Measurements from ENCODE around the gene SCFD2. TPM values are rescaled to one million over a fixed set of nuclear protein-coding genes. Genes with fewer than 3 reads are reported as not detected.
A peak's percentile ranks its signal among the peaks of the same experiment; 100 is the strongest.

Gene SCFD2
- total and polyA plus RNA-seq, 9 donors: 5.1 to 42.1 (median 13.5) TPM

DNA sequence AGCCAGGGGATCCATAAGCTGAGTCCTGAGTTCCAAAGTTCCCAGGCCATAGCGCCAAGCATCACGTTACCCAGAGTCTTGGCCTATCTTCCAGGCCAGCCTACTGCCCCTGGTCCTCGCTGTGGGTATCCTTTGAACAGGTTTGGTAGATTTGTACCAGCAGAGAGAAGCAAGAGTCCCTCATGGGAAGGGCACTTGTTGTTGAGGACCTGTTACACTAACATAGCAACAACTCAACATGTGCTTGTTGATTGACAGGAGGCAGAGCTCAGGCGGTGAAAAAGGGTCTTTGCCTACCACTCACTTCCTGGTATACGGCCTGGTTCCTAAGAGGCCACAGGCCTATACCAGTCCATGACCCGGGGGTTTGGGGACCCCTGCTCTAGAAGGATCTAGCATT lies 365.3 kb downstream of the SCFD2 start:
- TF ChIP-seq EP300 (IDR thresholded peaks at IDR 0.05): no peak
- no peak for DNase-seq
- intact Hi-C loops (cut with DNase I): no loop called here
- WGBS, 3 donors: 92 to 96% (median 94%) methylated on average over 6 of the region's 6 CpGs
- Histone ChIP-seq H3K36me3 (no peaks in the 10 kb centered on the region), H3K4me3 (no peak overlapping the region), H3K4me1 (ENCODE audit: insufficient read depth) (peaks cover 23% of the 10 kb centered on the region), H3K27ac (no peak overlapping the region), H3K27me3 (no peaks in the 10 kb centered on the region), H3K9me3 (no peaks in the 10 kb centered on the region)

DNA sequence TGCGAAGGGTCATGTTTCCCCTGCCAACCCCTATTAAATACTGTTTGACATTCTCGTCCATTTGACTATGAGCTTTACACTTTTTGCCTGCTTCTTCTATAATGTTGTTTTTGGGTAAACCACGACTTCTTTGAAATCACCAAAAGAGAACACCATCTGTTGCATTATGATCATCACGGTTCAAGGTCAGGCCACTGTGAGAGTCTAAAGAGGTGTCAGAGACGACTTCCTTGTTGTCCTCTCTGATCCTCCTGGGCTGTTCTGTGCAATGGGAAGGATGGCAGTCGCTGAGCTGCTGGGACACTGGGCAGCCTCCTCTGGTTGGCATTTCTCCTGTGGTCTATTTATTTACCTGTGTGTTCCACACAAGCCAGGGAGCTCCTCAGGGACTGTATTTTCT lies 366.2 kb downstream of the SCFD2 start:
- Histone ChIP-seq H3K4me1 (ENCODE audit: insufficient read depth) (peaks cover 28% of the 10 kb centered on the region), H3K4me3 (no peak overlapping the region), H3K27me3 (no peaks in the 10 kb centered on the region), H3K27ac (no peak overlapping the region), H3K9me3 (no peaks in the 10 kb centered on the region), H3K36me3 (no peaks in the 10 kb centered on the region)
- TF ChIP-seq, protein P1, sequence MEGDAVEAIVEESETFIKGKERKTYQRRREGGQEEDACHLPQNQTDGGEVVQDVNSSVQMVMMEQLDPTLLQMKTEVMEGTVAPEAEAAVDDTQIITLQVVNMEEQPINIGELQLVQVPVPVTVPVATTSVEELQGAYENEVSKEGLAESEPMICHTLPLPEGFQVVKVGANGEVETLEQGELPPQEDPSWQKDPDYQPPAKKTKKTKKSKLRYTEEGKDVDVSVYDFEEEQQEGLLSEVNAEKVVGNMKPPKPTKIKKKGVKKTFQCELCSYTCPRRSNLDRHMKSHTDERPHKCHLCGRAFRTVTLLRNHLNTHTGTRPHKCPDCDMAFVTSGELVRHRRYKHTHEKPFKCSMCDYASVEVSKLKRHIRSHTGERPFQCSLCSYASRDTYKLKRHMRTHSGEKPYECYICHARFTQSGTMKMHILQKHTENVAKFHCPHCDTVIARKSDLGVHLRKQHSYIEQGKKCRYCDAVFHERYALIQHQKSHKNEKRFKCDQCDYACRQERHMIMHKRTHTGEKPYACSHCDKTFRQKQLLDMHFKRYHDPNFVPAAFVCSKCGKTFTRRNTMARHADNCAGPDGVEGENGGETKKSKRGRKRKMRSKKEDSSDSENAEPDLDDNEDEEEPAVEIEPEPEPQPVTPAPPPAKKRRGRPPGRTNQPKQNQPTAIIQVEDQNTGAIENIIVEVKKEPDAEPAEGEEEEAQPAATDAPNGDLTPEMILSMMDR (IDR thresholded peaks at IDR 0.05): no peak
- no peak for TF ChIP-seq POLR2A (IDR thresholded peaks at IDR 0.05)
- no peak for TF ChIP-seq EP300 (IDR thresholded peaks at IDR 0.05)
- intact Hi-C loops (cut with DNase I): loop anchor here in 2 of 4 donors (5.0 kb wide), 2 partner anchors 1228 to 1233 kb away; partner anchors contain the start of gene PDGFRA (in 1 of the 2)
- DNase-seq: no peak
- 44 to 63% (median 52%) methylated on average over 6 of the region's 6 CpGs for WGBS, 3 donors

GRCh38 chr4:52998413-52998812 lies 367.4 kb downstream of the SCFD2 start:
- H3K27ac ChIP-seq: peak overlapping the region; percentile 55 to 63
- no peaks in the 10 kb centered on the region for H3K36me3 ChIP-seq
- WGBS, 3 donors: 74 to 89% (median 81%) methylated on average over 3 of the region's 3 CpGs
- no peaks in the 10 kb centered on the region for H3K27me3 ChIP-seq
- H3K4me1 ChIP-seq (ENCODE audit: insufficient read depth): peaks cover 35% of the 10 kb centered on the region
- DNase-seq: no peak
- no peak overlapping the region for H3K4me3 ChIP-seq
- no peak for TF ChIP-seq EP300 (IDR thresholded peaks at IDR 0.05)
- no peak for TF ChIP-seq POLR2A (IDR thresholded peaks at IDR 0.05)
- TF ChIP-seq, protein P1 (IDR thresholded peaks at IDR 0.05): no peak
- H3K9me3 ChIP-seq: no peaks in the 10 kb centered on the region
- intact Hi-C loops (cut with DNase I): loop anchor here in 2 of 4 donors (5.0 kb wide), 2 partner anchors 1229 to 1234 kb away; partner anchors contain the start of gene PDGFRA (in 1 of the 2)

- WGBS, 3 donors: 9 to 27% (median 23%) methylated on average over 3 of the region's 3 CpGs
Measured at GRCh38 chr4:52997132-52997416, 368.8 kb downstream of the SCFD2 start.

DNA sequence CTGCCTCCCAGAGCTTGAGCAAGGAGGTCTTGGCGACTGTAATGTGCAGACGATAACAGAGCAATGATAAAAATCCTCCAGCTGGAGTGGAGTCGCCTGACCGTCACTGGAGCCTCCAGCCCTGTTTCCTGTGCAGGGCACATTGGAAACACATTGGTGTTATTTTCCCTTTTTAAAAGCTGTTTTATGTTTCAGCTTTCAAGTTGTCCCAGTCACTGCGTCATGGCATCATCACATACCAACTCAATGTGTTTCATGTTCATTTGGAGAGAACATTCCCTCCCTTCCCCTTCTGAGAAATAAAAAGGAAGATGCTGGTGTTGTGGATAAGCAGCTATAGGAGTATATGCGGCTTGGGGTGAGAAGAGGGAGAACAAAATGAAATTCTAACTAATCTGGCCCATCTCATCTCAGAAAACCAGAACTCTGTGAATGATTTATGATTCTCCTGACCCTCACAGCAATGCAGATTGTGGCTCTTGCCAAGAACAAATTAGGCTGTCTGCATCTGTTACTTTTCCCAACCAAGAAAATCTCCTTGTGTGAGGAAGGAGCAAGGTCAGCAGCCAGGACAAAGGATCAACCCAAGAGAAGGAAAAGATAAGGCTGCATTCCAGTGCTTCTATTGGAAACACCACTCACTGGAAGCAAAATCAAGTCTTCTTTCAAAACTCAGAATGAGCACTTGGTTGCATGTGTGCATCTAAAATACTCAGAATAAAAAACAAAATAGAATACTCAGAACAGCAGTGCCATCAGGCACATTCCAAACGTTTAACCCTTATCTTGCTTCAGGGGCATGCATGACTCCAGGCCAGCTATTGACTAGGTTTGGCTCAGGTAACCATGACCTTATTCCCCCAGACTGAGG lies 369.4 kb downstream of the SCFD2 start:
- Histone ChIP-seq H3K4me3 (no peak overlapping the region), H3K27ac (peak overlapping the region; percentile 63)
- peak; percentile 41 to 80 (median 76) for DNase-seq

More at GRCh38 chr4:52997132-52997416, 368.8 kb downstream of the SCFD2 start:
- H3K36me3 ChIP-seq: no peaks in the 10 kb centered on the region
- H3K9me3 ChIP-seq: no peaks in the 10 kb centered on the region
- peak overlapping the region; percentile 55 to 63 for H3K27ac ChIP-seq
- TF ChIP-seq EP300 (IDR thresholded peaks at IDR 0.05): no peak
- intact Hi-C loops (cut with DNase I): loop anchor here in 2 of 4 donors (5.0 kb wide), 2 partner anchors 1230 to 1235 kb away; partner anchors contain the start of gene PDGFRA (in 1 of the 2)
- H3K27me3 ChIP-seq: no peaks in the 10 kb centered on the region
- H3K4me1 ChIP-seq (ENCODE audit: insufficient read depth): peaks cover 37% of the 10 kb centered on the region
- peak in 3 of 5 donors; percentile 37 to 66 (median 48) for DNase-seq
- no peak overlapping the region for H3K4me3 ChIP-seq

More for the DNA sequence above, 369.4 kb downstream of the SCFD2 start:
- no peaks in the 10 kb centered on the region for H3K27me3 ChIP-seq
- intact Hi-C loops (cut with DNase I): loop anchor here in 2 of 4 donors (5.0 kb wide), 2 partner anchors 1231 to 1236 kb away; partner anchors contain the start of gene PDGFRA (in 1 of the 2)
- TF ChIP-seq EP300 (IDR thresholded peaks at IDR 0.05) (peak; percentile 93), POLR2A (IDR thresholded peaks at IDR 0.05) (peak; percentile 35)
- TF ChIP-seq, protein P1 (IDR thresholded peaks at IDR 0.05): no peak
- WGBS, 3 donors: 1 to 9% (median 2%) methylated on average over 7 of the region's 7 CpGs
- no peaks in the 10 kb centered on the region for H3K9me3 ChIP-seq
- H3K4me1 ChIP-seq (ENCODE audit: insufficient read depth): peaks cover 37% of the 10 kb centered on the region
- H3K36me3 ChIP-seq: no peaks in the 10 kb centered on the region

Measured in ovary (tissue), 9 donors.